Posterior cingulate gyrus (tissue), 11 donors: ENCODE results near the gene BLTP3A.
A peak's percentile ranks its signal among the peaks of the same experiment; 100 is the strongest.

Source experiments
- DNase-seq, 10 donors: peaks; one replicate each; pipeline versions ENCODE4 v3.0.0 to v3.0.0-alpha.2; 2020 to 2021; ENCODE audit warnings: mixed read lengths in 3 of 10
- intact Hi-C: fragments of 100-400 bp; cut with DNase I; formaldehyde crosslinking; loops from one replicate; pipeline ENCODE4 v1.15.1; 2023

The BLTP3A gene

DNA sequence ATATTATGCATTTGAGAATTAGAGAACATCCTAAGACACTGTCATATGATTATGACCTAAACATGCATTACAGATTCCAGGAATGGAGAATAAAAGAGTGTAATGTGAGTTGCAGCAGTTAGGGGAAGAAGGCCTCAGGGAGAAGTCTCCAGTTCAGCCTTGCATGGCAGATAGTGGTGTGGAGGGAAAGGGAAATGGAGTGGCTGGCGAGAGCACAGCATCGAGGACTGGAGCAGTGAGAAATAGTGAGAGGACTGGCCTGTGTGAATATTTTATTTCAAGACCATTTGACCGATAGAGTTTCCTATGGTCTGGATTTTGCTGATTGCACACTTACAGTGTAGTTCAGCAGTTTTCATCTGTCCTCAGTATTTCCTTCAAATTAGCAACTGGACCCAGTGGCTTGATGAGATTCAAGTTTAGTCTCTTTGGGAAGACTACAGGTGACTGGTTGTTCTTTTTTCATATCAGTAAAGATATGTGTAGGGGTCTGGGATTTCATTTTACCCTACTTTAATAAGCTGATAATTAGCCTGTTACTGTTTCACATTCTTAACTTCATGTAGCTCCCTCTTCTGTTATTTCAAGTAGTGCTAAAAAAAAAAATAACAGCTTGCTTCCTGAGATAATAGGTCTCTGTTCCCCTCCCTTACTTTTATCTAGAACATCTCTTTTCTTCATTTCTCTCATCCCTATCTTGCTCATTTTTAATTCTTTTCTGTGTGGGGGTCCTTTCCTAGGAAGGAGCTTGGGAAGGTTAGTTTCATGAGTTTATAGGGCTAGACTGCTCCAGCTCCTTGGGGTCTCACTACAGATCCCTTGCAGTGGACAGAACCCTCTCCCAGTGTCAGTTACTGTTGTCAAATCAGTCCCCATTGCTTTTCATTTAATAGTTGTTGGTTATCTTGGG lies 27.9 kb downstream of the BLTP3A start:
- intact Hi-C loops = no loop called here
- DNase-seq = no peak

DNA sequence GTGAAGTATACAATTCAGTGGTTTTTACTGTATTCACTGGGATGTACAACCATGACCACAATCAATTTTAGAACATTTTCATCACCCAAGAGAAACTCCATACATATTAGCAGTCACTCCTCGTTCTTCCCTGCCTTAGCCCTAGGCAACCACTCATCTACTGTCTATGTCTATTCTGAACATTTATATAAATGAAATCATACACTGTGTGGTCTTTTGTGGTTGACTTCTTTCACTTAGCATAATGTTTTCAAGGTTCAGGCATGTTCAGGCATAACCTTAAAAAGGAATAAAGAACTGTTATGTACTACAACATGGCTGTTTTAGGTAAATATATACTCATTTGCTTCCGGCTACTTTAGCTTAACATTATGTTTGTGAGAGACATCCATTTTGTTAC lies 37.3 kb downstream of the BLTP3A start:
- DNase-seq = no peak
- intact Hi-C loops = no loop called here

DNA sequence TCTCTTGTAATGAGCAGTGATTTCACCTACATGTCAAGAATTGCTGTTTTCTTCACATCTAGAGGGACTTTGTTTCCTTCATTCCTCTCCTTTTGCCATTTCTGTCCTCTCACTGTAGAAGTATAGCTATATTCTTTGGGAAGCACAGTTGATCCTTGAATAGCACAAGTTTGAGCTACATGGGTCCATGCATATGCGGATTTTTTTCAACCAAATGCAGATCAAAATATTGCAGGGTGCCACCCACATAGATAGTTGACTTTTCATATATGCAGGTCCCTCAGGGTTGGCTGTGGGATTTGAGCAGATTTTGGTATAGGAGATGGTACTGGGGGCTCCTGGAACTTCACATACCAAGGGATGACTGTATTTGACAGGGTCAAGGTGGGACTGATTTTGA lies 41.1 kb downstream of the BLTP3A start:
- no peak for DNase-seq
- intact Hi-C loops = no loop called here

DNA sequence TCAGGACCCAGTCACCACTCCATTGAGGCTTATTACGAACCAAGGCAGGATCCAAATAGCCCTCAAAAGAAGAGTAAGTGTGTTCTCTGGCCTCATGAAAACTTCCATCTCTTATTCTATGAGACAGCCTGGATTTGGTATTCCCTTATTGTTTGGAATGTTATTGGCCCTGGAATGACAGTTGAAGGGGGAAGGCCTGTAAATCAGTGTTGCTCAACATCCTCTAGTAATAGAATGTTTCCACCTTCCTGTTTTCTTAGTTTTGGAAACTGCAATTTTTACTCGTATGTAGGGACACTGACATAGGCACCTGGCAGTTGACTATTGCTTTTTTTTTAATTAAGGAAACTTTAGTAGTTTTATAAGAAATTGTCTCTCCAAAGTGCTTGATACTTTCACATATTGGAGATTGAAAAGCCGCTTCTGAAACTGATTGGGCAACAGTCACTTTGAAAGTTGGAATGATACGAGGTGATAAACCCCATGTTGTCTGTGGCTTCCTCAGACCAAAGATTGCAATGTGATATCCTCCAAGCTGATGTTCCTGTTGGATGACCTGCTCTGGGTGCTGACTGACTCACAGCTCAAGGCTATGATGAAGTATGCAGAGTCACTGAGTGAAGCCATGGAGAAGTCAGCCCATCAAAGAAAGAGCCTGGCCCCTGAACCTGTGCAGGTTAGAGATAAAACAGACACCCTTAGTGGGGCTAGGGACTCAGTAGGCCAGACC lies 43.1 kb downstream of the BLTP3A start:
- DNase-seq = no peak
- intact Hi-C loops = no loop called here

DNA sequence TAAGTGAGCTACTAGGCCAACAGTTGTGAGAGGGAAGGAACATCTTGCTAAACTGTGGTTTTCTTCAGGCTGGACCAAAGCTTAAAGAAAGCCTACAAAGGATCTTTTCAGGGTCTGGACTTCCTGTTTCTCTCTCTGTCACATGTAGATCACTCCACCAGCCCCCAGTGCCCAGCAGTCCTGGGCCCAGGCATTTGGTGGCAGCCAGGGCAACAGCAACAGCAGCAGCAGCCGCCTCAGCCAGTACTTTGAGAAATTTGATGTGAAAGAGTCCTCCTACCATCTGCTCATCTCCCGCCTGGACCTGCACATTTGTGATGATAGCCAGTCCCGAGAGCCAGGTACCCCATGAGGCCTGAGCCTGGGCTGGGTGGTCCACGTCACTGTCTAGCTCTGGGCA lies 44.1 kb downstream of the BLTP3A start:
- peak in 3 of 10 donors; percentile 6 to 79 (median 24) for DNase-seq
- intact Hi-C loops = no loop called here

DNA sequence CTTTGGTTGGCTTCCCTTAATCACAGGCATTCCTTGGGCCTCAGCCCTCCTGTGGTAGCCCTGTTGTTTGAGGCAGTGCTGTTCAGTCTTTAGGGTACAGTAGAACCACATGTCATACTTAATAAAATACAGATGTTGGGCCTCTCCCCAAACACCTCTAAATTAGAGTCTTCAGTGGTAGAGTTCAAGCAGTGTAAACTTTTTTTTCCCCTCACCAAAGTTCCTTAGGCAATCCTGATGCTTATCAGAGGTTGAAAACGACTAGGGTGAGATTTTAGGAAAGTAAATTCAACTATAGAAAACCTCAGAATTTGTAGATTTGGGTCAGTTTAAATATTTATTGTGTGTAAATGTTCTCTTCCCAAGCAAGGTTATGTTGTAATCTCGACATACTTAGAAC lies 44.6 kb downstream of the BLTP3A start:
- DNase-seq = no peak
- intact Hi-C loops = no loop called here

DNA sequence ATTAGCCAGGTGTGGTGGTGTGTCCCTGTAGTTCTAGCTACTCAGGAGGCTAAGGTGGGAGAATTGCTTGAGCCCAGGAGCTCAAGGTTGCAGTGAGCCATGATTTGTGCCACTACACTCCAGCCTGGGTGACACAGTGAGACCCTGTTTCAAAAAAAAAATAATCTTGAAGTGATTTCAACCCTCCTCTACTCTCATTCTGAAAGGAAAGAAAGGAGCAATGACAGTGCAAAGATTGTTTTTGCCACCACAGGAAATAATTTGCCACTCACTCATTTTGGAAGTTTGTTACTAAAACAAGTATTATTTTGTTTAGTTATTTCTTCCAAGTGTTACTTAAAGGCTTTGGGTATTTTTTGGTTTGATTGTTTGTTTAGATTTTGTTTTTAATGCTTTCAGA lies 45.6 kb downstream of the BLTP3A start:
- intact Hi-C loops = no loop called here
- no peak for DNase-seq

DNA sequence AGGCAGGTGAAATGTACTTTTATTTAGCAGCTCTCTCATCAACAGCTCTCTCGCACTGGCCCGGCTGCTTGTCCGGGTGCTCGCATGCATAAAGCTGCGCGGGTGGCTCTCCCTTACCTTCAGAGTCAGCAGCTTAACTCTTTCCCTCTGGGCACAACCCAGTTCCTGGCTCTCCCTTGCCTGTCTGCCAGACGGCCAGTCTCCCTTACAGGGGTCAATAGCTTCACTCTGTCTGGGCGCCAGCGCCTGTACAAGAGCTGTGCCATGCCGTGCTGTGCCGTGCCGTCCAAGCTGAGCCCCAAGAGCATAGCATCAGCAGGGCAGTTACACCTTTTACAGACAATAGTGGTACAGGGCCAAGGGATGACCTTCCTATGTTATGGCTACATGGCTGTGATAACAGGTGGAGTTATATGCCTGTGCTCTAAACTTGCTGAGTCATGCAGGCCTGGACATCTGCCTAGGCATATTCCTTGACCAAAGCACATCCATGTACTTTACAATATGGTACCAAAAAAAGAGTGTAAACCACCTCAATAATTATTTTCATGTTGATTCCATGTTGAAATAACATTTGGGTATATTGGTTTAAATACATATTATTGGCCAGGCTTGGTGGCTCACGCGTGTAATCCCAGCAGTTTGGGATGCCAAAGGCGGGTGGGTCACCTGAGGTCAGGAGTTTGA lies 47.9 kb downstream of the BLTP3A start:
- DNase-seq = no peak
- intact Hi-C loops = no loop called here
